Glomerular visceral epithelial cell (primary cell): ENCODE results near the gene MYO18A.
A peak's percentile ranks its signal among the peaks of the same experiment; 100 is the strongest.
"Not testable (repeated sequence)": the region's sequence is repeated elsewhere in the genome, so short reads cannot be mapped to it uniquely, and the experiment has no call there.

Experiments used
- DNase-seq: peaks from one replicate; pipeline ENCODE4 v3.0.0-alpha.2; 2016; ENCODE audit errors: extremely low spot score

The MYO18A gene

DNA sequence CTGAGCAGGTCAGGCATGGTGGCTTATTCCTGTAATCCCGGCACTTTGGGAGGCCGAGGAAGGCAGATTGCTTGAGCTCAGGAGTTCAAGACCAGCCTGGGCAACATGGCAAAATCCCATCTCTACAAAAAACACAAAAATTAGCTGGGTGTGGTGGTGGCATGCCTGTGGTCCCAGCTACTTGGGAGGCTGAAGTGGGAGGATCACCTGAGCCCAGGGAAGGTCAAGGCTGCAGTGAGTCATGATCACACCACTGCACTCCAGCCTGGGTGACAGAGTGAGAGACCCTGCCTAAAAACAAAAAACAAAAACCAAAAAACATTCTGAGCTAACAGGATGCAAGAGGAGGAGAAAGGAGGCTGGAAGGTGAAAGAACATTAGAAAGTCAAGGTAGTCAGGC is 33.0 kb downstream of the MYO18A start:
- not testable (repeated sequence) for DNase-seq

DNA sequence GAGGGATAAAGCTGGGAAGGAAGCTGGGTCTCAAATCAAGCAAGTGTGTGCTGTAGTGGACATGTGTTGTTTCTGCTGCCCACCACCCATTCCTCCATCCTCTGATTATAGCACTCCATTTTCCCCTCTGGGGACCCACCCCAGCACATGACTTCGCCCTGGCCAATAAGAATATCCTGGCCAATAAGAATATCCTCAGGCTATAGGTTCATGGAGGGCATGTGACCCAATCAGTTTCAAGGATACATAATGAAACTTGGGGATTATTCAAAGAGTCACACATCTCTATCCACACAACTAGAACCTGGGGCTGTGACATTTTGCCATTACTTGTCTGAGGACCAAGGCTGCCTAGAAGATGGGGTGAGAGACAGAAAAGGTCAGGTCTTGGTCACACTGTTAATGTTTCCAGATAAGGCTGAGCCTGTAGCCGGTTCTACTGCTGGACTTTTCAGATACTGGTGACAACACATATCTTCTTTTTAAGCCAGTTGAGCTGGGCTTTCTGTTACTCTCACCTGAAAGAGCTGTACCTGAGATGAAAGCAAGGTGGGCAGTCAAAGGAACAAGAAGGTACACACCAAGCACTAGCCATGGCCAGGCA is 33.7 kb downstream of the MYO18A start:
- DNase-seq: no peak

DNA sequence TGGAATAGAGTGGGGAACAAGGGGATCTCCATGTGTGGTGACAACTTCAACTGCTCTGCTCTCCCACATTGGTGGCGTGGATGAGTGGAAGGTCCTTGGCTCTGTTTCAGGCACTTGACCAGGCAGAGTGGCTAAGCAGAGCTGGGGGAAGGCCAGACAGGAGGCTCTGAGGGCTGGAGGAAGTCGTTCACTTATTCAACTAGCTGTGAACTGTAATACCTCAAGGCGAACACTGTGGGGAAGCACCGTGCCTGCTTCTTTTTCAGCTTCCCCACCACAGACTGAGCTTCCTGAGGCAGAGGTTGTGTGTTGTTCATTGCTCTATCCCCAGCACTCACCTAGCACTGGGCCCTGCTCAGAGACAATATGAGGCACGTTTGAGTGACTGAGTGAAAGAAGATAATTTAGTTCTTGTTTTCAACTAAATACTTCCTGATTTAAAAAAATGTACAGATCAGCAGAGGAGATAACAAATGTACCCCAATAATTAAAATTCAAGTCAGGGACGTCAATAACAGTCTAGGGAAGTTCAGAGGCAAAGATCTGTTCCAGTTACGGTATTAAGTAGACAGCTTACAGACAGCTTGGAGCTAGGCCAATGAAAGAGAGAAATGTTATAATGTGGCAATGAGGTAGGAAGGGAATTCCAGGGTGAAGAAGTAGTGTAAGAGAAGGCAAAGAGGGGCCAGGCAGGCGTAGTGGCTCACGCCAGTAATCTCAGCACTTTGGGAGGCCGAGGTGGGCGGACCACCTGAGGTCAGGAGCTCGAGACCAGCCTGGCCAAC is 34.7 kb downstream of the MYO18A start:
- DNase-seq: peak; percentile 78

DNA sequence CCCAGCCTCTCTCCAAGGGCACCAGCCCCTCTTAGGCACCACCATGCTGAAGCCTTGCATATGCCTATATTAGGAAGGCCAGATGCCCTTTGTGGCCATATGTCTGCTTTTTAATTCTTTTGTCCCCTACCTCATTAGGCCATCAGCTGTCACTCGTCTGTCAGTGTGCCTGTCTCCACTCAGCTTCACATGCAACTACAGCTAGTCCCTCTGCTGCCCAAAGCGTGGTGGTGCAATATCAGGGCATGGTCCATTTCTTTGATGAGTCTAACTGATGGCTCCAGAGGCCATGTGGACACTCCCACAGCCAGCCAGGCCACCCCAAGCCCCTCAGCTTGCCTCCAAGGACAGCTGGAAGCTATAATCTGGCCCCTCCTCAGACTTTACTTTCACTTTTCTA is 36.3 kb downstream of the MYO18A start:
- peak; percentile 42 for DNase-seq

DNA sequence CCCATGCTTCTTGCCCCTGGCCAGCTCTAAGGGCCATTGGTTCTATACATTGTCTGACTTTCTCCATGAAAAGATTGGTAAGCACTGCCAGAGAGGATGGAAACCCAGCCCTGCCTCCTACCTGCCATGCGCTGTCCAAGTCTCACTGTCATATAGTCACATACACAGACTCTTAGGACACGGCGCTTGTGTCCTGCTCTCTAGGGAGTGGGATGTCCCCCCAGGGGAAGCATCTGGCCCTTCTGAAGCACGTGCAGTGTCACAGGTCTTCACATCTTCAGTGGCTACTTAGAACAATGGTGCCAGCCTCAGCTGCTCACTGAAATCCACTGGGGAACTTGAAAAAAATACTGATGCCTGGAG is 38.7 kb downstream of the MYO18A start:
- no peak for DNase-seq

DNA sequence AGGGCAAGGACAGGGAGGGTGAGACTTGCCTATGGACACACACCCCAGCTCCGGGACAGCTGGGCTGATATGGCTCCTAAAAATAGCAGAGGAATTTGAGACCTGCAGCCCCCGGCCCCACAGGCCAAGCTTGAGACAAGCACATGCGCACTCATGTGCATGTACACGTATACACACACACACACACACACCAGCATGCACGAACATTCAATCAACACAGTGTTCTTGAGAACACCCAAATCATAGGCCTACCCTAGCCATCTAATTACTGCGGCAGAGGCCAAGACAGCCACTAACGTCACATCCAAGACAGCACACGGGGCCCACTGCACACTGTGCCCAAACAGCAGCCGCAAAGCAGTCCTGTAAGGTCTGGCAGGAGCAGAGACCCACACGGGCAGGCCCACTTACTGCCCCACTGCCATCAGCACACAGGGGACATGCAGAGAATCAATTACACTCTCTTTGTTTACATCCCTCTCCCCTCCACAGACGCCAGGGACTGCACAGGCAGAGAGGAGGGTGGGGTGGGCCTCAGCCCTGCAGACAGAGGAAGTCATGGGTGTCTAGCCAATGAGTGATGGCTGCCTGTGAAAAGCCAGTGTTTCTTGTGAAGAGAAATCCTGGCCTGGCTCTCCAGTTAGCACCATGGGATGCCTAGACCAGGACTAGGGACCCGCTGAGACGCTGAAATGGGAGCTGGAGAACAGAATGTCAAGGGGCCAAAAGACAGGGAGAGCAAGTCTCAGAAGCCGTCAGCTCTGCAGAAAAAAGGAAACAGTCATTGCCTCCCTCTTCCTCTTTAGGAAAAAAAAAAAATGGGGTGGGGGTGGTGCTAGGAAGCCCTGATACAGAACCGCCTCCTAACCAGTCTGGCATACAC is 39.3 kb downstream of the MYO18A start:
- no peak for DNase-seq

DNA sequence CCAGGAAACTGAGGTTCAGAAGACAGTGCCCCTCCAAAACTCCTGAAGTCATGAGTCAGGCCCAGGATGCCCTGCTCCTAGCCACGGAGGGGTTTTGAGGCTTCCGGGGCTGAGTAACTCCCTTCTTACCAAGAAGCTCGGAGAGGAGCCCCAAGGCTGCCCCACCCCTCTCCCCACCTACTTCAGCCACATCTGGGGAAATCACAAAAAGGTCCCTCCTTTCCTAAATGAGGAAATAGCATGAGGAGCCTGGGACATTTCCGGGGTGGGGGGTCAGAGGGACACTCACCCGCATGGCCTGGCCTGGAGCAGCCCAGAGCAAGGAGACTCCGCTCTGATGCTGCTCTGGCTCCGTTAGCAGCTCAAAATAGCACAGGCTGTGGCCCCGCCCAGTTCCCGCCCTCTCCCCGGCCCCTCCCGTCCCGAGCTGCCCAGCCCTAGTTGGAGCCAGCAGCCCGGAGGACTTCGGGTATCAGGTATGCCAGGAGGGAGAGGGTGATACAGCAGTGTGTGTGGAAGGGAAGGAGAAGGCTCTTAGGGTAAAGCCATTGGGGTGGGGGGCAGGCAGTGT is 40.1 kb downstream of the MYO18A start:
- peak; percentile 45 for DNase-seq

DNA sequence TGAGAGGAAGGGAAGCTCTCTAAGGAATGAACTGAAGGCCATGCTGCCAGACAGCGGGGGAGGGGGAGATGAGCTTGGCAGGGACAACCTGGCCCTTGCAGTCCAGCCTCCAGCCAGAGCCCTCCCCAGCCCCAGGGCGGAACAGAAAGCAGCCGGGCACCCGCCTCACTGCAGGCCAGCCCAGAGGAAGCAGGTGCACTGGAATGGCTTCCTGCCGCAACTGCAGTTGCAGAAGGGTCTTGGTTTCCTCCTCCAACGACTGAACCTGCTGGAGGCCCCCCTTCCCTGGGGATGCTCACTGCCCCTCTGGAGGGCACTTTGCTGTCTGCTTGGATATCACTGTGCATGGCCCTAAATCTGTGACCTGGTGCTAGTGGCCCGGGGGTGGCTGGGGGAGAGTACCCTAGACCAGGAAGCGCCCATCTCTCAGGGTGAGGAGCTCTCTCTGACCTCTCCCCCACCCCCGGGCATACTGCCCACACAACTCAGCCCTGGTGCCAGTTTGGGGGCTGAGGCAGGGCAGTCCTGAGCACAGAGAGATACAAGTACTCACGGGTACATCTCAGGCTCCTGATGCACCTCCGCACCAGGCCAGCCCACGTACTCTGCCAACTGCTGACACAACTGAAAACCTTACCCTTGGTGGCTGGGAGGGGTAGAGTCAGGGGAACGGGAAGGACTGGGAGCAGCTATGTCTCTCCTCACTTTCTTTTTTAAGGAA is 41.1 kb downstream of the MYO18A start:
- no peak for DNase-seq

DNA sequence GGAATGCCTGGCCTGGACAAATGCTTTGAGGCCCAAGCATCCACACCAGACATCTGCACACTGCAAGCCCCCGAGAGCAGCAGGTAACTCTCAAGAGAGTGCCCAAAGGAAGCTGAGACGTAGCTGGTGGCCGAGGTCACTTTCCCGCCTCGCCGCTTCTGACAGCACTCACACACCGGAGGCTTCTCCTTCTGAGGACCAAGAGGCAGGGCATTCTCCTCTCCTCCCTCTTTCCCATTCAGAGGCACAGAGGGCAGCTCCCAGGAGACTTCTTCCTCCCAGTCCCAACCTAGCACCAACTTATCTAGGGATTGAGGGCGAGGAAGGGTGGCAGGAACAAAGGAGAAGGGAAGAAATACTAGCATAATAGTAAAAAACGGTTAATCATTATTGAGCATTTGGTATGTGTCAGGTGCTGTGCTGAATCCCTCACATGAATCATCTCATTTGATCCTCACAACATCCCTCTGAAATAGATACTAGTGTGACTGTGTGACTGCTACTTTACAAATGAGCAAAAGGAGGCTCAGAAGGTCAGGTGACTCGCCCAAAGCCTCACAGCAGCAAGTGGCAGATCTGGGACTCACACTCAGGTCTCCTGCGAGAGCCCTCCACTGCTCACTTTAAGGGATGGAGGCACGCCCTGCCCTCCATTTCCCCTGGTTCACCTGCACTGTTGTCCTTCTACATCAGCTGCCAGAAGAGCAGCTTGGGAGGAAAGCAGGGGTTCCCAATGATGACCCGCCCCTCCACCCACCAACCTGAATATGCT is 41.8 kb downstream of the MYO18A start:
- peak; percentile 57 for DNase-seq

DNA sequence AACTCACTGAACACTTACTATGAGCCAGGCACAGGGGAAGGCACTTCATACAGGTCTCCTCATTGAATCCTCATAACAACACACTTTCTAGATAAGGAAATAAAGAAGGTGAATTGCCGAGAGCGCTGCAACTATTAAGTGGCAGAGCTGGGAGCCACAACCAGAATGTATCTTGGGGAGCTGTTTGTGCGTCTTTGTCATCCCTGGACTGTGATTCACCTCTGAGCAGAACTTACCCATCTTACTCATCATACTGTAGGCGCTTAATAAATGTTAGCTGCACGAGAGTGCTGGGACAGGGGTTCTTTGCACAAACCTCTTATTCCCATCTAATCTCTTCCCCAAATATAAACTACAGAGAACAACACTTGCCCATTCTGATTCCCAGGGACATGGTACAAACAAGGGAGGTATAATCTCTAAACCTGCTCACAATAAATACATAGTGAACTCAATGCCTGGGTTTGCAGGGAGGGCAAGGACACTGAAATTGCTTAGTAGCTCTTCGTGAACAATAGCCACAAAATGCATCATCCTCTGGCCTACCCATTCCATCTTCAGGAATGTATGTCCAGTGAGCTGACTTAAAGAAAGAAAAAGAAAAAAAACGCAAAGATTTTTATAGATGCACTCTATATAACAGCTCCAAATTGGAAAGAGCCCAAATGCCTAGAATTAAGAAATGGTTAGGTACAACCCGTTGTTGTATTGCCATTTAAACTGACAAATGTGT is 43.0 kb downstream of the MYO18A start:
- DNase-seq: no peak

DNA sequence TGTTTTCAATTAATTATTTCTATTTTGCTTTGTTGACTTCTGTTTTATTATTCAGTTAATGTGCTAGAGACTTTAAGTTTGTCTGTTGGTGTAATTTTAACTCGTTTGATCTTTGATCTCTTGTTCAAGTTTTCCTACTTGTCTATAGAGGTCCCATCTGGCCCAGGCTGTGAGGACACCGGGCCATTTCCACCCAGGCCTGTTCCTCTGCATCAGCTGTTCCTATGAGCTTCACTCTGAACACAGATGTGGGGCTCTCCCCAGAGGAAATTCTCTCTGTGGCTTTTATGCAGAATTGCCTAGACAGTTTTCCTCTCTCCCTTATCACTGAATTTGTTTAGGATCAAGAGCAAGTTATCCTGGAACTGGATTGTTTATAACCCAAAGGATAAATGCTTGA is 44.7 kb downstream of the MYO18A start:
- no peak for DNase-seq

DNA sequence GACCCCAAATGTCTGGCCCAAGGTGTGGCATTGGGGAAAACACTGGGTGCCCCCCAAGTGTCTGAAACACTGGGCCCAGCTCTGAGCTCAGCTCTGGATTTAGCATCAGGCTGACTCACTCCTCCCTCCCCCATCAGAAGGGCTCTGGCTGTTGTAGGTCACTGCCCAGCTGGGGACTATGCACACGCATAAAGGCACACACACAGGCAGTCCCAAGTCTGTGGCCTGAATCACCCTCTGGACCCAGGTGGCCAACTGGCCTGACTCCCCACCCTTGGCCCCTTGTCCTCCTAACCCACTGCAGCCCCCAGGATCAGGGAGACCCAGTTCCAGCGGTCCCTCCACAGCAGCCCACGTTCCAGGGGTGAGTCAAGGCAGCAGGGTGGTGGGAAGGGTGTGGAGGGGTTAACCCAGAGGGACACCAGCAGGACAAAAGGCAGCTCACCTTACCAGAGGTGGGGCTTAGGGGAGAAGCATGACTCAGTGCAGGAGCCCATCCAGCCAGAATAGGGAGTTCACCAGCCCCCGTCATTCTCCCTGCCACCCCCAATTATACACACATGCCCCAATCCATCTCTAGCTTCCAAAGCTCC is 47.0 kb downstream of the MYO18A start:
- peak; percentile 64 for DNase-seq

GRCh38 chr17:29131814-29132682 is 48.1 kb downstream of the MYO18A start:
- peak; percentile 64 for DNase-seq

DNA sequence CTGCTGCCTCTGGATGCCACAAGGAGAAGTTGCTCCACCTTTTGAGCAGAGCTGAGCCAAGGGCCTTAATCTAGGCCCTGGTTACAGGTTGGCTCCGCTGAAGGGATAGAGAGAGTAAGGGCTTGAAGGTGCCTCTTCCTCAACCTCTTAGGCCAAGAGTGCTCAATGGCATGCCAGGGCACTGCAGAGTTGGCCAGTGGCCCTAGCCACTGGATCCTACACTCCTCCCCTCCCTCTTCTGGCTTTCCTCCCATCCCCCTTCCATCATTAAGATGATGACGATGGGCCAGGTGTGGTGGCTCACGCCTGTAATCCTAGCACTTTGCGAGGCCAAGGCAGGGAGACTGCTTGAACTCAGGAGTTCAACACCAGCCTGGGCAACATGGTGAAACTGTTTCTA is 50.5 kb downstream of the MYO18A start:
- DNase-seq: no peak

DNA sequence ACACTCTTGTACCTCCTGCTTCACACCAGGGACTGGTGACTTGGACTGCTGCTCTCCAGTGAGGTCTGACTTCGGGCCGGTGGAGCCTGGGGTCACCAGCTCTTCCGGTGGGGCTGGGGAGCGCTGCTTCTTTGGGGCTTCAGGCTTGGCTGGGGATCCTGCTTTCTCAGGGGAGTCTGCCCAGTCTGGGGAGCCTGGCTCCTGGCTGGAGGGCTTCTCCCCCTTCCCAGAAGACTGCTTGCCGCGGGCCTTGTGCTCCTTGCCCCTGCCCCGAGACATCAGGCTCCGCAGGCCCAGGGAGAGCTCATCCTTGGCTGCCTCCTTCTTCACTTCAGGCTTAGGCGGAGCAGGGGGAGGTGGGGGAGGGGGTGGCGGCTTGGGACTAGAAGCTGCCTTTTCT is 52.4 kb downstream of the MYO18A start:
- DNase-seq: no peak

GRCh38 chr17:29126268-29126930 is 53.8 kb downstream of the MYO18A start:
- no peak for DNase-seq

GRCh38 chr17:29125651-29126050 is 54.5 kb downstream of the MYO18A start:
- DNase-seq: no peak

DNA sequence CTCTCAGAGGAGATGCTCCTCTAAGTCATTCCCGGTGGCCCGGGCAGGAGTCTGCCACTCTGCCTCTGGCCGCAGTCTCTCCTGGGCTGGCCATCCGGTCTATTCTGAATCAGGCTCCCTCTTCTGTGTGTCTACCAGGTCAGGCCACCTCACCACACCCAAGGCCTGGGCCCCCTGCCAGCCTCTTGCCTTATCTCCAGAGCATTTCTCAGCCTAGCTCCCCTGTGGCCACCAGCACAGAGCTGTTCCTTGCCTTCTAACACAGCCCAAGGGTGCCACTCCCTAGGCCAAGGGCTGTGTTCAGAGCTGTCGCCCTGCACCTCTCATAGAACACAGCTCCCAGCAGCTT is 55.3 kb downstream of the MYO18A start:
- no peak for DNase-seq
